HL-60/S4 (cell line): Measurements from ENCODE around the gene CELSR1.

ENCODE experiments used
- in situ Hi-C: fragments of 300-500 bp; cut with MboI; formaldehyde crosslinking; loops from 2 replicates; pipeline ENCODE4 v1.14.3; 2022; ENCODE audit warnings: low sequenced_read_pairs

CELSR1 gene

DNA sequence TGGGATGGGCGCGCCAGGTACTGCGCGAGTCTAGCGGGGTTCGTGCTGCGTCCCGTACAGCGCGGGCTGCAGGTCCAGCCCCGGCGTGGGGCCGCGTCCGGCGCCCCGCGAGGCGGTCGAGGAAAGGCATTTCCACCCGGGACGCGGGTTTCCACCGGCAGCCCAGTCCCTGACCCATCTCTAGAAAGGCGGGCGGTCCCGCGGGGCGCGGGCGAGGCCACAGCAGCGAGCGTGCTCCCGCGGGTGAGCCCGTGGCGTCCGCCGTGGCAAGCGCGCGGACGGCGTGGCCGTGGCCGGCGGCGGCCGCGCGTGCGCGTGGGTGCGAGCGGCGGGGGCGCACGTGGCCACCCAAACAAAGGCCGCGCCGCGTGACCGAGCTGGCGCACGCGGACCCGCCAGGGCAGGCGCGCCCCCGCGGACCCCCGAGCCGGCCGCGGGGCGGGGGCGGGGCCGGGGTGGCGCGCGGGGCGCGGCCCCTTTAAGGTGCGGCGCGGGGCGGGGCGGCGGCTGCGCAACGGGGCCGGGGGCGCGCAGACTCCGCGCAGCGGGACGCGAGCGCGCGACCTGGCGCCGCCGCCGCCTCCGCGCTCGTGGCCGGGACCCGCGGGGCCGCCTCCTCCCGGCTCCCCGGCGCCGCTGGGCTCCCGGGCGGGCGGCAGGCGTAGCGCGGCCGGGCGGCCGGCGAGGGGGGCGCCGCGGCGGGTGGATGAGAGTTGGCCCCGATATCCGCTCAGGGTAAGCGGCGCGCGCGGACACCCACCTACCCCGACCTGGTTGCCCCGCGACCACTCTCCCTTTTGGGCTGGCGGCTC, 39.3 kb upstream of the CELSR1 start:
- in situ Hi-C loops = no loop called here

DNA sequence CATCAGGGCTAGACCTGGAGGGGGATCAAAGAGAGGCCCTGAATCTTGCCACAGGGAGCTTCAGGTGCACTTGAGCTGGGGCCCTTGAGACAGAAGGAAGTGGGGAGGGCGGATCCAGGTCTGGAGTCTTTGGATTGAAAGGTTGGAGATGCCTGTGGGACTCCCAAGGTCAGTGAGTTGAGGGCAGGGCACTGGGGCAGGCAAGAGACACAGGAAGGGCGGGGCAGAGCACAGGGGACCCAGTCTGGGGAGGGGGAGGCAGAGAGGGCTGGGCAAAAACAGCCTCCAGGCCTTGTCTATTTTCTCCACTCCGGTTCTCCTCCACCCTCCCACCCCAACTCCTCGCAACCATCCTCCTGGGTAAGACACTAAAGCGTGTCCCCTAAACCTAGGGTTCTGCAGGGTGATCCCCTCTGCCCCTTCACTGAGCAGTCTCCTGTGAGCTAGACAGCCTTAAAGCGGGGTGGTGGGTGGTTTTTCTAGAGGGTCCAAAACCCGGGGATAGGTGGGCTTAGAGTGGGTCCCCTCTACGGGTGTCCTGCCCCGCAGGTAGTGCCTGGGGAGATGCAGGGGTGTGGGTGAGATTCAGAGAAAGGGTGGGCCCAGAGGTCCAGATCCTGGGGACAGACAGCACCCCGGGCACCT, 38.6 kb upstream of the CELSR1 start:
- in situ Hi-C loops = no loop called here

DNA sequence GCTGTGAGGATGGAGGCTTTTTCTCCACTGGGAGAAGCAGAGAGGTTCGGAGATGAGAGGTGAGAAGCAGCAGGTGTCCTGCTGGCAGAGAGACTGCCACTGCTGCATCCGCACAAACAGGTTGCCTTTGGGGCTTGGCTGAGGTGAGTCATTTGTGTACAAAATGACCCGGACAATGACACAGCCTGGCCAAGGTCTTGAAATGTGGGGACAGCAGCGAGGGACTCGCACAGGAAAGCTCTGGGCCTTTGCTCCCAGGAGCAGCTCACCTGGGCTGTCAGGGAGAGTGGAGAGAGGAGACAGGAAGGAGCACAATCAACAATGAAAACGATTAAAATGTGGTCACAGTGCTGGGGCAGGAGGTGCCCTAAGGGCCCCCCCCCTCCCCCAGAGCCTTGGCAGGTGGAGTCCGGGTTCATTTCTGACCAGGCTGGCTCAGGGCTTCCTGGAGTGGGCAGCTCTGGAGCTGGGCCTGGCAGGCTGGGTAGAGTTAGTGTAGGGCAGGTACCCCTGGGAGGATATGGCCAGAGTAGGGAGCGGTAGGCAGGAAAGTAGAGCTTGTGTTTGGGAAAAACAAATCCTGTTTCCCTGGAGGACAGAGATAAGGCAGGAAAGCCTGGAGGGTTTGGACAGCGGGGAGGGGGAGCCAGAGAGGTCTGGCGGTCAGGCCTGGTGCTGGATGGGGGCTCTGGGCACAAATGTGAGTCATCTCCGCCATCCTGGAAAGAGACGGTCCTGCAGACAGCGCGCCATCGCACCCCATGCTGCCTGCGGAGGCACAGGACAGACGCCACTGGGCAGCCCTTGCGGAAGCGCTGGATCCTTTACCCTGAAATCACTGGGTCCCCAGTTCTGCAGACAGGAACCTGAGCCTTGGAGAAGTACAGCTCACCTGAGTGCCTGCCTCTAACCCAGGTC, 37.8 kb upstream of the CELSR1 start:
- in situ Hi-C loops = no loop called here

DNA sequence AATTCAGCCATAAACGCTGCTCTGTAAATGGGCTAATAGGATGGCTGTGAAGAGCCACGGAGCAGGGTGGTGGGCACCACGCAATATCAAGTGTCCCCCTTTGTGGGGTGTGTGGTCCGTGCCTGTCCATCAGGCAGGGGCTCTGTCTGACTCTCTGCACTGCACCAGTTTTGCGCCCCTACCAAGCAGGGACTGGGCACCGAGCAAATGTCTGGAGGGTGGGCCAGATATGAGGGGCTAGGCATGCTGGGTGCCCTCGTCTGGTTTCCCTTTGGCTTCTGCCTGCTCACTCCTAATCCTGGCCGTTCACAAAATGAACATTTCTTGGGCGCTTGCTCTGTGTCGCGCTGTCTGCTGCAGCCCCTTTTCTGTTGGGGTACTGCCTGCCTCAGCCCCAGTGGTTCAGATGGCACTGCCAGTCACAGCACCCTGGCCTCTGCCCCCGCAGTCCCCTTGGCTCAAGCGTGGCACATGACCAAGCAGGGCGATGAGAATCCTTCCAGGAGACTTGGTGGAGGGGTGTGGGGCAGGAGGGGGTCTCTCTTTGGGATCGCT, 37.1 kb upstream of the CELSR1 start:
- in situ Hi-C loops = no loop called here

DNA sequence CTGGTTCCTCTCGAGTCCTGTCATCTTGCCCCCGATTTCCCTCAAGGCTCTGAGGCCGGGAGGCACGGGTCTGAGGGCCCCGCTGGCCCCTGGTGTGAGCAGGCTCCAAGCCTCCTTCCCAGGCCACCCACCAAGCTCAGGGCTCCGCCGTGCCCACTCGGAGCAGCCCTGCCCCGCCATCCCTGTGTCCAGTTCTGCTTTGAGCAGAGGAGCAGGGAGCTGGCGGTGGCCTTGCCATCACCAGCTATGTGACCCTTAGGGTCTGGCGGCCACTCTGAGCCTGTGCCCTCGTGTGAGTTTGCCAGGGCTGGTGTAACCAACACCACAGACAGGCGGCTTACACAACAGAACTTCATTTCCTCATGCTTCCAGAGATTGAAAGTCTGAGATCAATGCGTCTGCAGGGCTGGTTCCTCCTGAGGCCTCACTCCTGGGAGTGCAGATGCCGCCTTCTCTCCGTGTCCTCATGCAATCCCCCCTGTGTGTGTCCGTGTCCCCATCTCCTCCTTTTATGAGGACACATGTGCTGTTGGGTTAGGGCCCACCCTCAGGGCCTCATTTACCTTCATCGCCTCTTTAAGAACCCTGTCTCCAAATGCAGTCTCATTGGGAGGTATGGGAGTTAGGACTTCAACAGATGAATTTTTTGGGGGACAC, 36.5 kb upstream of the CELSR1 start:
- in situ Hi-C loops = no loop called here

DNA sequence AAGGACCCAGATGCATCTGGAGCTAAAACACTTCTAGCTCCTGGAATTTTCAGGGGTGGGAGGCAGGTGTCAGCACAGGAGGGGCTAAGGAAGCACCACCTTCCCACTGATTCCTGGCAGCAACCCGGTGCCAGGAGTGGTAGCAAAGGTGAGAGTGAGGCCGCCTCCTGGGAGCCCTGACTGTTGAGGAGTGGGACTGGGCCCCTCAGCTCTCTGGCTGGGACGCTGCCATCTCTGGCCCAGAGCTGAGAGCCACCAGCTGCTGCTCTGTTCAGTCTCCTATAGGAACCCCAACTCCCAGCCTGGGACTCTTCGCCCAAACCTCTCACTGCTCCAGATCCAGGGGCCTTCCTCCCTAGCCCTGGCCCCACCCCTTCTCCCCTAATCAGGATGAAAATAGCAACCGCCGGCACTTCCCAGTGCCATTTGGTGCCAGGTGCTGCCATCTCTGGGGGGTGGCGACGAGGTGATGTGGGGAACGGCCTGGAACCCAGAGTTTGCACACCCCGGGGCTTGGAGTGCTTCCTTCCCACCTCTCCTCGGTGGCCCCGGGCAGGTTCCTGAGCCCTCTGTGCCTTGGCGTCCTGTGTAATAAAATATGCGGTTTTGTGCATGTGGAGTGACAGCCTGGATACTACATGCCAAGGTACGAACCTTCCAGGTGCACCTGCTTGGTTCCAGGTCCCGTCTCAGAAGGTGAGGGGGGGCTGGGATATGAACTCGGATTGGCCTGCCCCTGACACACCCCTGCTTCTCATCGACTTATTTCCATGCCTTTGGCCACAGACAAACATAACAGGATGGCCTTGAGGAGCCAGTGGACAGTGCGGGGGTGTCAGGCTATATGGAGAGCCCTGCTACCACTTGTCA, 35.7 kb upstream of the CELSR1 start:
- in situ Hi-C loops = no loop called here

DNA sequence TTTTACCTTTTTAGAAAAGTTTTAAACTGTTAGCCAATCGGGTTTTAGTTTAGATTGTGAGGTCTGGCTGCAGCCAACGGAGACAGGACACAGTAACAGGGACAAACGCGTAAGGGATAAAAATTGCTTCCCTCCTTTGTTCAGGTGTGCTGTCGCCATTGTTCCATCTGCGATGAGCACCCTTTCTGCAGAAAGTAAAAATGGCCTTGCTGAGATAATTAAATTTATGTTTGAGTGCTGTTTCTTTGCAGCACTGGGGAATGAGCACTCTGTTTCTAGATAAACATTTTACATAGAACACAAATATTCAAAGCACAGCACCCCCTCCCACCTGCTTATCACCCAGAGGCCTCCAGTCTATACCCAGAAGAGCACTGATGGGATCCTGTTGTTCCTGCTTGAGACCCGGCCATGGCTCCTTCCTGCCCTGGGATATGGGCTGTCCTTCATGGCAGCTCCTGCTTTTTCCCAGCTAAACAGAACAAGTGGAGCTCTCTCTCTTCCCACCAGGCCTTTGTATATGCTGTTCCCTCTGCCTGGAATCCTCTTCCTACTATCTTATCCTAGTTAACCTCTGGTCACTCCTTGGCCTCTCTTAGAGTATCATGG, 34.3 kb upstream of the CELSR1 start:
- in situ Hi-C loops = no loop called here

DNA sequence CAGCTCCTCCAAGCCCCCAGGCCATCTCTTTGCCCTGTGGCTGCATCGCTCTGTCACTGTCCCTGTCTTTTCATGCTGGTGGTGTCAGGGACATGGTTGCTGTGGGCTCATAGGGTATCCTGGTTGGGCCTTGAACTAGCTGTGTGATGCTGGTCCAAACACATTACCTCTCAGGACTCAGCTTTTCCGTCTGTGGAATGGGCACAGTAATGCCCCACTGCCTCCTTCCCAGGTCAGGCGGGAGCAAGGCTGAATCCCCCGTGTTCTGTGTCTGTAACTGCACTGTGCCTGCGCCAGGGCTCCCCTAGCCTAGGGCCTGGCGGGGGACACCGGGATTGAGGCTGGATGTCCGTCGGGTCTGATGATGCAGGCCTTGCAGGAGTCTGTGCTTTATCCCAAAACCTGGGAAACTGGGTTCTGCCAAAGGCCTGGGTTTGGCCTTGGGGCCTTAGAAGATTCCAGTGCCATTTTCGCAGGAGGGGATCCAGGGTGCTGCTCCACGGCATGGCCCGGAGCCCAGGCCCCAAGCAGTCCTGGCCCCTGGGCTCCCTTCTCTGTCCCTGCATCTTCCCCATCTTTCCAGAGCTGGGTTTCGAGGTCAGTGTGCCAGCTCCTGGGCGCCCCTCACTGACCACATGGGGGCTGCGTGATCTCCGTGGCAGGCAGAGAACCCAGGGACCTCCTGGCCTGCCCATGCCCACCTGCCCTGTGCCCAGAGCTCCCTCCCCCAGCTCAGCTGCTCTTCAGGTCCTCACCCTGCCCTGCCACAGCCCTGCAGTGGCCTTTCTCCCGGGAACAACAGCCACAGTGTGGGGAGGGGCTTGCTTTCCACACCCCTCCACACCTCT, 32.7 kb upstream of the CELSR1 start:
- in situ Hi-C loops = loop anchor here (10.0 kb wide), 1 partner anchor 115 kb away; no protein-coding TSS in a partner anchor

DNA sequence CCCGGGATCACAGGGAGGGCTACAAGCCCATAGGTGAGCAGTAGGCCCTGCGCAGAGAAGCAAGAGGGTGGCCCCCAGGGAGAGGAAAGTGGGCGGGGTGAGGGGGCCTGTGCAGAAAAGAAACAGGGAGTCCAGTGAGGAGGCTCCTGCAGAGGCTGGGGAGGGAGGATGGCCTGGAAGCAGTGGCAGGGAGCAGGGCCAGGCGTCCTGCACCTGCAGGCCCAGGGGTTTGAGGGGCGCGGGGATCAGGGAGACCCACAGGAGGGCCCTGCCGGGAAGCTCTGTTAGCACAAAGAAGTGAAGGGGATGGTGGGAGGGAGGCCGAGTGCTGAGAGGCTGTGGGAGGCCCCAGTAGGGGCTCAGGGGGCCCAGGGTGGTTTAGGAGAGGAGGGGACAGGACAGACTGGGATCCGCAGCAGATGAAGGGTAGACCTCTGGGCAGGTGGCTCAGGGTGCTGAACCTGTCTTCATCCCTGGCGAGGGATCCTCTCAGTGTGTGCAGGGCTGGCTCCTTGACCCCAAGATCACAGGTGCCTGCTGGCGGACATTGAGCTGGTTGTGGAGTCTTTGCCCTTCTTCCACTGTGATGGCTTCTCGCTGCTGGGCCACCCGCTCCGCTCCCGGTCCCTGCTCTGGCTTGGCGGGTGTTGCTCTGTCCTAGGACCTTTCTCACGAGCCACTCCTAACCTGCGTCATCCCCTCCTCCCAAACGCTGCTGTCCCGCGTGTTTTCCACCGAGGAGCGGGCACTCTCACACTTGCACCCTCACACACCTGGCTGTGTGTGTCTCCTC, 31.8 kb upstream of the CELSR1 start:
- in situ Hi-C loops = loop anchor here (10.0 kb wide), 1 partner anchor 116 kb away; no protein-coding TSS in a partner anchor

DNA sequence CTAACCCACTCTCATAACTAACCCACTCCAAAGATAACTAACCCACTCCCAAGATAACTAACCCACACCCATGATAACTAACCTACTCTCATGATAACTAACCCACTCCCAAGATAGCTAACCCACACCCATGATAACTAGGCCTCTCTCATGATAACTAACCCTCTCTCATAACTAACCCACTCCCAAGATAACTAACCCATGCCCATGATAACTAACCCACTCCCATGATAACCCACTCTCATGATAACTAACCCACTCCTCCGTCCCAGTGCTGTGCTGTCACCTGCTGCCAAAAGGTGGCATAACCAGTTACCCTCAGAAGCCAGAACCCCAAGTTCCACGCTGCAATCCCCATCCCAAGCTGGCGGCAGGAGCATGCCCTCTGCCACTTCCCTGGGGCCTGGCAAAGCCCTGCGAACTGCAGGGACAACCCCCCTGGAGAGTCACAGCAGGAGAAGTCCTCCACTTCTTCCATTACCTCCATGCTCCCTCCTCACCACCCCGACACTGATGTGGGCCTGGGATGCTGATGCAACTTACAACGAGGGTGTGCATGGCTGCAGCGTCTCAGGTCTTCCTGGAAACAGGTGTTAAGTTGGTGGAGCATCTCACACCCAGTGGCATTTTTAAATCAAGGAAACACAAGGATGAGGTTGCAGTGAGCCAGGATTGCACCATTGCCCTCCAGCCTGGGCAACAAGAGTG, 30.8 kb upstream of the CELSR1 start:
- in situ Hi-C loops = loop anchor here (10.0 kb wide), 1 partner anchor 117 kb away; no protein-coding TSS in a partner anchor

DNA sequence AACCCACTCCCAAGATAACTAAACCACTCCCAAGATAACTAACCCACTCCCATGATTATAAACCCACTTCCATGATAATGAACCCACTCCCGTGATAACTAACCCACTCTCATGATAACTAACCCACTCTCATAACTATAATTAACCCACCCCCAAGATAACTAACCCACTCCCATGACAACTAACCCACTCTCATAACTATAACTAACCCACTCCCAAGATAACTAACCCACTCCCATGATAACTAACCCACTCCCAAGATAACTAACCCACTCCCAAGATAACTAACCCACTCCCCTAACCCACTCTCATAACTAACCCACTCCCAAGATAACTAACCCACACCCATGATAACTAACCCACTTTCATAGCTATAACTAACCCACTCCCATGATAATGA, 30.1 kb upstream of the CELSR1 start:
- in situ Hi-C loops = loop anchor here (10.0 kb wide), 1 partner anchor 117 kb away; no protein-coding TSS in a partner anchor

DNA sequence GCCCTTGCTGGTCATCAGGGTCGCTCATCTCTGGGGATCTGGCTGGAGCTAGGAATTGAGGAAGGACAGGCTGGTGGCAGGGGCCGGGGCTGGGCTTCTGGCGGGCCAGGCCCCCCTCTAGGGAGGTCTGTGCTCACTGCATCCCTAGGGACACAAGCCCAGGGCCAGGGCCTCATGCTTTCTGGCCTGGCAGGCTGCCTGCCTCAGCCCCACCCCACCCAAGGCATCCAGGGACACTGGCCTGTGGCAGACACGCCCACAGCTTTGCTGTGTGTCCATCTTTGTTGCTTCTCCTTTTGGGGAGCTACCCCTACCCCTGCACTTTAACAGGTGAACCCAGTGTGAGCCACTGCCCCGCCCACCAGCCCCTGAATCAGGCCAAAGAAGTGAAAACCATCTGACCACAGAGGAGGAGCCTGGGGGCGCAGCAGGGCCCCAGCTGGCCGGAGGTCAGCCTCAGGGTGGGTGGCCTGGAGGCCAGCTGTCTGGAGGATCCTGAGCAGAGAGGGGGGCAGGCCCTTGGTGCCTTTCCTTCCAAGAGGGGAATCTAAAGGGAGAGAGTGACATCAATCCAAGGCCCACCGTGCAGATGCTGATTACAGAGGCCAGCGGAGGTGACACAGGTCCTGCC, 26.8 kb upstream of the CELSR1 start:
- in situ Hi-C loops = loop anchor here (10.0 kb wide), 1 partner anchor 121 kb away; no protein-coding TSS in a partner anchor

DNA sequence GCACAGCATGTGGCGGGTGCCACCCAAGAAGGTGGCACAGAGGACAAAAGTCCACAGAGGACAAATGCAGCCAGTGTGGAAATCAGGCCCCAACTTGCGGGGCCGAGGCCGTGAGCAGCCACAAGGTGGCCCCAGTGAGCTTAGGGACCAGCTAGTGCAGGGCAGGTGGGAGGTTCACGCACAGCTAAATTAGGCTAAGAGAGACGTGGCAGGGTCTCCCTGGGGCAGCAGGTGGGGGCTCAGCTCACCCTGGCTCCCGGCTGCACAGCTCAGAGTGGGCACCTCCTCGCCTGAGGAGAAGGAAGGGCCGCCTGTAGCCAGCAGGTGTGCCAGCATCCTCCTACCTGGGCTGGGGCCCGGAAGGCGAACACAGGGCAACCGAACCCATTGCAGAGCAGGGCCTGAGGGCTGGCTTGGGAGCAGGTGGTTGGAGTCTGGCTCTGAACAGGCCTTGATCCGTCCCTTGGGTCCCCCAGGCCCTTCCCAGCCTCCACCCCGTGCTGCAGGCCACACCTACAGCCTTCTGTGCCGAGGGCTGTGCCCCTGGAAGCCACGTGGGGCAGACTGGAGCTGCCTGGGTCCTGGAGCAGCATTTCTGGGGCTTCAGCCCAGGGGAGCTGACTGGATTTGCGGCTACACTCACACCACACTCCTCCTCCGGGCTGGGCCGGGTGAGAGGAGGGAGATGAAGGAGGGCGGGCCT, 26.1 kb upstream of the CELSR1 start:
- in situ Hi-C loops = loop anchor here (10.0 kb wide), 1 partner anchor 121 kb away; no protein-coding TSS in a partner anchor

DNA sequence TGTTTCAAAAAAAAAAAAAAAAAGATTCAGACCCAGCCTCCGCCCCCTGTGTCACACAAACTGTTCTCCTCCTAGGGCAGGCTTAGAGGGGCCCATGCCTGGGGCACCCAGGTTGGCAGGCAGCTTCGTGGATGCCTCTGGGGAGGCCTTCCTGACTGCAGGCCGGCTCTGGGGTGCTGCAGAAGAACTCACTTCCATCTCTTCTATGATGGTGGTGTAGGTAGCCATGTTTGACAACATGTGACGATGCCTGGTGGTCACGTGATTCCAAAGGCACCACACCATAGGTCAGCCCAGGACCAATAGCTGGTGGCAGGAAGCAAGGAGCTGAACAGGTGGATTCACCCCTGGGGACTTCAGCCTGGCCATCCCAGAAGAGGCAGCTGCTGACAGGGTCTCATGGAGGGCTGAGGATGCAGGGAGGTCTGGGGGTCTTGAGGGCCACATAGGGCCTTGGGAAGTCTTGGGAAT, 24.1 kb upstream of the CELSR1 start:
- in situ Hi-C loops = loop anchor here (10.0 kb wide), 1 partner anchor 123 kb away; no protein-coding TSS in a partner anchor

DNA sequence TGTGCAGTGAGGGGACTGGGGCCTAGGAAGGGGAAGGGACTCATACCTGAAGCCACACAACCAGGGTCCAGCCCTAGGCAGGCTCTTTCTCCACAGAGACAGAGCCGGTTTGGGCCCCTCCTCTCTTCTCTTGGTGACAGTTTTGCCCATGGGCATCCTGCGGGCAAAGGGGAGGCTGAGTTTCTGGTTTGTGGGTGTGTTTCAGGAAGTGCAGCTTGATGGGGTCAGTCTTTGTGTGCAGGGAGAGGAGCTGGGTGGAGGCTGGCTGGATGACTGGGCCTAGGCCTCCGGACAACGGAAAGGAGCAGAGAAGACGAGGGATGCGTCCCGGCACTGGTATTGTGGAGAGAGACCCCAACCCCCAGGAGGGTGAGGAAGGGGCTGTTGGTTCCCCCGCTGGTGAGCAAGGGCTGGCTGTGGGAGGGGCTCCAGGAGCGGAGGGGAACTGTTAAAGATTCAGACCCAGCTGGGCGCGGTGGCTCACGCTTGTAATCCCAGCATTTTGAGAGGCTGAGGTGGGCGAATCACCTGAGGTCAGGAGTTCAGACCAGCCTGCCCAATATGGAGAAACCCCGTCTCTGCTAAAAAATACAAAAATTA, 23.4 kb upstream of the CELSR1 start:
- in situ Hi-C loops = loop anchor here (10.0 kb wide), 1 partner anchor 124 kb away; no protein-coding TSS in a partner anchor
